Activated T-cell treated with anti-CD3 and anti-CD28 coated beads, Interleukin-2, amount 50 U/mL, for 72 hours (primary cell): ENCODE results near the gene ADARB2. TPM values are rescaled to one million over a fixed set of nuclear protein-coding genes. Genes with fewer than 3 reads are reported as not detected.

Source experiments
- ATAC-seq, 2 donors: fragments of 150-1000 bp; cut with Tn5 transposase; replicated peaks in 1 of 2; 2 replicates each; pipeline ENCODE4 v1.10.0; 2021; ENCODE audit warnings: moderate library complexity in 2 of 2, mild to moderate bottlenecking in 1 of 2
- DNase-seq, 2 donors: peaks; one replicate each; pipeline ENCODE4 v3.0.0; 2021 to 2022; ENCODE audit warnings: mixed read lengths in 1 of 2
- H3K27ac Mint-ChIP-seq: one replicate; pipeline ENCODE4 v1.8.0; 2022; ENCODE audit warnings: mild to moderate bottlenecking, moderate library complexity, mixed read lengths
- H3K27me3 Mint-ChIP-seq: one replicate; pipeline ENCODE4 v1.8.0; 2022; ENCODE audit warnings: low read depth, mixed read lengths
- H3K36me3 Mint-ChIP-seq, 2 donors: one replicate each; pipeline ENCODE4 v1.8.0; 2022; ENCODE audit warnings: mixed read lengths in 2 of 2, mild to moderate bottlenecking in 1 of 2; ENCODE audit not compliant: insufficient read depth in 2 of 2
- H3K4me1 Mint-ChIP-seq: one replicate; pipeline ENCODE4 v1.8.0; 2022; ENCODE audit warnings: low read depth, mixed read lengths
- H3K4me3 Mint-ChIP-seq, 2 donors: one replicate each; pipeline ENCODE4 v1.8.0; 2022; ENCODE audit warnings: mild to moderate bottlenecking in 2 of 2, mixed read lengths in 2 of 2, moderate library complexity in 2 of 2
- H3K9me3 Mint-ChIP-seq, 2 donors: one replicate each; pipeline ENCODE4 v1.8.0; 2022; ENCODE audit warnings: mixed read lengths in 2 of 2
- total RNA-seq, 2 donors: library from RNA; stranded (reverse); gene quantifications; one replicate each; pipeline ENCODE4 v1.2.3, GENCODE V29; 2022

The ADARB2 gene
- total RNA-seq, 2 donors from 2014 or later, result 0.60 to 2.0 TPM

GRCh38 chr10:1375346-1376170, 361.8 kb downstream of the ADARB2 start:
- H3K9me3 Mint-ChIP-seq, result peaks cover 0 to 4% of the 10 kb centered on the region in 2 donors
- ATAC-seq, result no peak
- H3K4me1 Mint-ChIP-seq, result no peaks in the 10 kb centered on the region
- no peak for DNase-seq
- no peak overlapping the region for H3K4me3 Mint-ChIP-seq
- no peak overlapping the region for H3K27ac Mint-ChIP-seq
- peaks cover 39% of the 10 kb centered on the region for H3K27me3 Mint-ChIP-seq
- no peaks in the 10 kb centered on the region for H3K36me3 Mint-ChIP-seq

GRCh38 chr10:1374511-1375345, 362.6 kb downstream of the ADARB2 start:
- DNase-seq, result no peak
- Mint-ChIP-seq H3K4me1 (no peaks in the 10 kb centered on the region), H3K27me3 (peaks cover 39% of the 10 kb centered on the region), H3K36me3 (no peaks in the 10 kb centered on the region), H3K27ac (no peak overlapping the region), H3K4me3 (no peak overlapping the region), H3K9me3 (peaks cover 0 to 4% of the 10 kb centered on the region in 2 donors)
- no peak for ATAC-seq

GRCh38 chr10:1373287-1373686, 364.0 kb downstream of the ADARB2 start:
- Mint-ChIP-seq H3K9me3 (peaks cover 0 to 4% of the 10 kb centered on the region in 2 donors), H3K4me3 (no peak overlapping the region), H3K27me3 (peaks cover 35% of the 10 kb centered on the region), H3K36me3 (no peaks in the 10 kb centered on the region), H3K27ac (no peak overlapping the region), H3K4me1 (no peaks in the 10 kb centered on the region)
- ATAC-seq, result no peak
- DNase-seq, result no peak

GRCh38 chr10:1372212-1372611, 365.1 kb downstream of the ADARB2 start:
- H3K27ac Mint-ChIP-seq, result no peak overlapping the region
- H3K27me3 Mint-ChIP-seq, result peaks cover 24% of the 10 kb centered on the region
- peaks cover 0 to 4% of the 10 kb centered on the region in 2 donors for H3K9me3 Mint-ChIP-seq
- H3K4me1 Mint-ChIP-seq, result no peaks in the 10 kb centered on the region
- H3K36me3 Mint-ChIP-seq, result no peaks in the 10 kb centered on the region
- DNase-seq, result no peak
- ATAC-seq, result no peak
- H3K4me3 Mint-ChIP-seq, result no peak overlapping the region

GRCh38 chr10:1370298-1370697, 367.0 kb downstream of the ADARB2 start:
- H3K4me1 Mint-ChIP-seq, result peaks cover 7% of the 10 kb centered on the region
- peaks cover 30% of the 10 kb centered on the region for H3K27me3 Mint-ChIP-seq
- ATAC-seq, result no peak
- no peak for DNase-seq
- H3K4me3 Mint-ChIP-seq, result no peak overlapping the region
- H3K27ac Mint-ChIP-seq, result no peak overlapping the region
- H3K36me3 Mint-ChIP-seq, result no peaks in the 10 kb centered on the region
- H3K9me3 Mint-ChIP-seq, result no peaks in the 10 kb centered on the region

GRCh38 chr10:1369665-1370064, 367.7 kb downstream of the ADARB2 start:
- Mint-ChIP-seq H3K36me3 (no peaks in the 10 kb centered on the region), H3K4me3 (no peak overlapping the region)

GRCh38 chr10:1369197-1369596, 368.1 kb downstream of the ADARB2 start:
- H3K4me1 Mint-ChIP-seq, result peaks cover 8% of the 10 kb centered on the region
- ATAC-seq (no peak), DNase-seq (no peak)
- H3K36me3 Mint-ChIP-seq, result no peaks in the 10 kb centered on the region
- no peaks in the 10 kb centered on the region for H3K9me3 Mint-ChIP-seq
- no peak overlapping the region for H3K4me3 Mint-ChIP-seq
- peaks cover 38% of the 10 kb centered on the region for H3K27me3 Mint-ChIP-seq
- no peak overlapping the region for H3K27ac Mint-ChIP-seq

More at GRCh38 chr10:1369665-1370064, 367.7 kb downstream of the ADARB2 start:
- DNase-seq, result no peak
- no peak overlapping the region for H3K27ac Mint-ChIP-seq
- no peaks in the 10 kb centered on the region for H3K9me3 Mint-ChIP-seq
- peaks cover 8% of the 10 kb centered on the region for H3K4me1 Mint-ChIP-seq
- no peak for ATAC-seq
- H3K27me3 Mint-ChIP-seq, result peaks cover 34% of the 10 kb centered on the region

GRCh38 chr10:1368842-1369171, 368.5 kb downstream of the ADARB2 start:
- H3K36me3 Mint-ChIP-seq, result no peaks in the 10 kb centered on the region
- no peak overlapping the region for H3K4me3 Mint-ChIP-seq
- peaks cover 40% of the 10 kb centered on the region for H3K27me3 Mint-ChIP-seq
- ATAC-seq, result peak; percentile 52 to 80
- H3K4me1 Mint-ChIP-seq, result peaks cover 8% of the 10 kb centered on the region
- DNase-seq, result peak; percentile 41 to 58
- no peaks in the 10 kb centered on the region for H3K9me3 Mint-ChIP-seq
- H3K27ac Mint-ChIP-seq, result no peak overlapping the region

GRCh38 chr10:1367938-1368841, 369.1 kb downstream of the ADARB2 start:
- H3K4me3 Mint-ChIP-seq, result no peak overlapping the region
- H3K27me3 Mint-ChIP-seq, result peaks cover 40% of the 10 kb centered on the region
- H3K9me3 Mint-ChIP-seq, result no peaks in the 10 kb centered on the region
- ATAC-seq (no peak), DNase-seq (no peak)
- H3K36me3 Mint-ChIP-seq, result no peaks in the 10 kb centered on the region
- no peak overlapping the region for H3K27ac Mint-ChIP-seq
- peaks cover 8% of the 10 kb centered on the region for H3K4me1 Mint-ChIP-seq

GRCh38 chr10:1366811-1367425, 370.4 kb downstream of the ADARB2 start:
- Mint-ChIP-seq H3K27ac (no peak overlapping the region), H3K27me3 (peaks cover 44% of the 10 kb centered on the region), H3K4me3 (no peak overlapping the region), H3K9me3 (no peaks in the 10 kb centered on the region), H3K36me3 (no peaks in the 10 kb centered on the region), H3K4me1 (peaks cover 8% of the 10 kb centered on the region)
- ATAC-seq (no peak), DNase-seq (no peak)

GRCh38 chr10:1366322-1366691, 371.0 kb downstream of the ADARB2 start:
- Mint-ChIP-seq H3K4me3 (no peak overlapping the region), H3K27ac (no peak overlapping the region), H3K36me3 (no peaks in the 10 kb centered on the region), H3K4me1 (peaks cover 8% of the 10 kb centered on the region), H3K9me3 (no peaks in the 10 kb centered on the region), H3K27me3 (peaks cover 50% of the 10 kb centered on the region)
- ATAC-seq (no peak), DNase-seq (no peak)

- no peak for ATAC-seq
- H3K27ac Mint-ChIP-seq, result no peak overlapping the region
- H3K9me3 Mint-ChIP-seq, result no peaks in the 10 kb centered on the region
- H3K4me3 Mint-ChIP-seq, result no peak overlapping the region
- H3K27me3 Mint-ChIP-seq, result peaks cover 54% of the 10 kb centered on the region
- H3K4me1 Mint-ChIP-seq, result peaks cover 8% of the 10 kb centered on the region
- no peak for DNase-seq
- H3K36me3 Mint-ChIP-seq, result no peaks in the 10 kb centered on the region
These were observed 371.6 kb downstream of the ADARB2 start for GRCh38 chr10:1365540-1366321.
